ENCODE data around the gene TAF3.

DNA sequence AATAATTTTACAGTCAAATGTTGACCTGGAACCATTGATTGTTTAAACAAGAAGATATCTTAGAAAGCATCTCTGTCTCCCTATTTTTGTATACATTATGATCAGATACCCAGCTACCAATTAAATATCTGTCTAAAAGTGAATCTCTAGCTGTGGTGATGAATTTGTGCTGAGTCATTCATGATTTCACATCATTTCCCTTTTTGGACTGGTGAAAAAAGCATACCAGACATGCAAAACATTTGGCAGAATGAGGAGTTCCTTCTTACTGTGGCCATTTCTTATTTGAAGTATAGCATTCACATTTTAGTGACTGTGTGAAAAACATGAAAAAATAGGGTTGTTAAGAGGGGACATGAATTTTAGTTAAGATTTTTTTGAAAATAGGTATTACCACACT, 138.2 kb downstream of the TAF3 start:
- TF ChIP-seq, protein P1, sequence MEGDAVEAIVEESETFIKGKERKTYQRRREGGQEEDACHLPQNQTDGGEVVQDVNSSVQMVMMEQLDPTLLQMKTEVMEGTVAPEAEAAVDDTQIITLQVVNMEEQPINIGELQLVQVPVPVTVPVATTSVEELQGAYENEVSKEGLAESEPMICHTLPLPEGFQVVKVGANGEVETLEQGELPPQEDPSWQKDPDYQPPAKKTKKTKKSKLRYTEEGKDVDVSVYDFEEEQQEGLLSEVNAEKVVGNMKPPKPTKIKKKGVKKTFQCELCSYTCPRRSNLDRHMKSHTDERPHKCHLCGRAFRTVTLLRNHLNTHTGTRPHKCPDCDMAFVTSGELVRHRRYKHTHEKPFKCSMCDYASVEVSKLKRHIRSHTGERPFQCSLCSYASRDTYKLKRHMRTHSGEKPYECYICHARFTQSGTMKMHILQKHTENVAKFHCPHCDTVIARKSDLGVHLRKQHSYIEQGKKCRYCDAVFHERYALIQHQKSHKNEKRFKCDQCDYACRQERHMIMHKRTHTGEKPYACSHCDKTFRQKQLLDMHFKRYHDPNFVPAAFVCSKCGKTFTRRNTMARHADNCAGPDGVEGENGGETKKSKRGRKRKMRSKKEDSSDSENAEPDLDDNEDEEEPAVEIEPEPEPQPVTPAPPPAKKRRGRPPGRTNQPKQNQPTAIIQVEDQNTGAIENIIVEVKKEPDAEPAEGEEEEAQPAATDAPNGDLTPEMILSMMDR (IDR thresholded peaks at IDR 0.05): no peak
- TF ChIP-seq TEAD4 (IDR thresholded peaks at IDR 0.05; ENCODE audit: borderline replicate concordance, insufficient read depth) (no peak), SMC3 (IDR thresholded peaks at IDR 0.05; ENCODE audit: low read depth, low read length) (no peak), NFIC (IDR thresholded peaks at IDR 0.05; ENCODE audit: borderline replicate concordance) (no peak), FOXM1 (IDR thresholded peaks at IDR 0.05; ENCODE audit: low read depth) (no peak), JUND (IDR thresholded peaks at IDR 0.05) (peak; percentile 51), YY1 (IDR thresholded peaks at IDR 0.05; ENCODE audit: low read depth) (no peak), EZH2phosphoT487 (IDR thresholded peaks at IDR 0.05; ENCODE audit: borderline replicate concordance, low read depth) (no peak), POLR2AphosphoS5 (IDR thresholded peaks at IDR 0.05; ENCODE audit: low read depth, low read length) (no peak), RAD21 (IDR thresholded peaks at IDR 0.05; ENCODE audit: low read length) (no peak)
- TF ChIP-seq, protein P2, sequence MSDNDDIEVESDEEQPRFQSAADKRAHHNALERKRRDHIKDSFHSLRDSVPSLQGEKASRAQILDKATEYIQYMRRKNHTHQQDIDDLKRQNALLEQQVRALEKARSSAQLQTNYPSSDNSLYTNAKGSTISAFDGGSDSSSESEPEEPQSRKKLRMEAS (IDR thresholded peaks at IDR 0.05; ENCODE audit: low read depth): 0 out of 2 replicates have a peak, but pooled peaks have one; percentile 15
